Pancreas (tissue), 10 donors: ENCODE data around the gene MAP7D1. TPM values are rescaled to one million over a fixed set of nuclear protein-coding genes. Genes with fewer than 3 reads are reported as not detected.

ENCODE experiments used
- ATAC-seq, 4 donors: fragments of 200-7000 bp; cut with Tn5 transposase; one replicate each; pipeline versions ENCODE4 v1.8.0 to v1.9.1; 2020; ENCODE audit warnings: mild to moderate bottlenecking in 4 of 4, moderate library complexity in 4 of 4
- DNase-seq, 6 donors: peaks; one replicate each; pipeline ENCODE4 v3.0.0-alpha.2; 2020
- FAIRE-seq: peaks from 2 replicates; lab custom pipeline; 2012; peaks lifted over from hg19 to GRCh38; lab: Jason Lieb, UNC
- H3K27ac ChIP-seq, 4 donors: fragments of 200-600 bp; sonication (generic); 1 replicate in 3 of 4; 2 replicates in 1 of 4; pipeline versions ENCODE4 v1.5.0 to v1.8.0; 2020
- H3K27me3 ChIP-seq, 4 donors: fragments of 200-600 bp; one replicate each; pipeline ENCODE4 v1.8.0; 2021
- H3K36me3 ChIP-seq, 3 donors: fragments of 200-600 bp; sonication (generic) in 1 of 3; one replicate each; pipeline versions ENCODE4 v1.5.0 to v1.8.0; 2020 to 2021
- H3K4me1 ChIP-seq, 3 donors: fragments of 200-600 bp; one replicate each; pipeline ENCODE4 v1.8.0; 2021
- H3K4me3 ChIP-seq, 4 donors: fragments of 200-600 bp; sonication (generic) in 2 of 4; one replicate each; pipeline versions ENCODE4 v1.5.0 to v1.8.0; 2020 to 2021
- H3K9me3 ChIP-seq, 4 donors: fragments of 200-600 bp; one replicate each; pipeline ENCODE4 v1.8.0; 2021
- CTCF ChIP-seq, 4 donors: fragments of 200-600 bp; sonication (generic) in 3 of 4; IDR thresholded peaks; one replicate each; pipeline versions ENCODE4 v1.5.0 to v1.8.0; 2021; ENCODE audit warnings: antibody characterized with exemption in 4 of 4
- WGBS, 2 donors: extraction: QIAGEN DNeasy Blood & Tissue Kit; methylation state at CpG; one replicate each; pipeline ENCODE4 v1.1.7; 2013; 5-methylcytosine and 5-hydroxymethylcytosine counted together
- intact Hi-C, 3 donors: fragments of 100-400 bp; cut with DNase I; formaldehyde crosslinking; loops; one replicate each; pipeline versions ENCODE4 v1.11.1 to v1.14.2; 2022
- polyA plus RNA-seq, 2 donors: library from polyadenylated mRNA; stranded (reverse); fragments of 200-250 nt; gene quantifications; one replicate each; pipeline ENCODE4 v1.2.3, GENCODE V29; 2013
- total RNA-seq, 6 donors: library from RNA; stranded (reverse); fragmentation: NEBNext Ultra II Directional in 4 of 6; extraction: Animal tissue kit (Norgen Biotek cat#: 25700) in 4 of 6; gene quantifications; one replicate each; pipeline versions ENCODE4 v1.2.1 to v1.2.4, GENCODE V29; 2021 to 2023
- donor health status: healthy with polysubstance abuse.
- donor health status: DM: no; HTN: no; CAD: no; lungs with moderate emphysema.
- donor health status: DM: no; HTN: no; CAD: no.
- donor health status: control.
- donor health status: control.
- donor health status: Bipolar disorder and iron deficiency.
- donor health status: DM: yes; HTN: yes; CAD: no.
- donor health status: DM: no; HTN: no; CAD: no.
- donor health status: DM: no; HTN: no; CAD: no.
- donor health status: DM: yes; HTN: yes; CAD: no.

The MAP7D1 gene
- total and polyA plus RNA-seq, 8 donors = 12.5 to 39.3 (median 22.3) TPM

- Histone ChIP-seq H3K4me3 (no peak overlapping the region), H3K27me3 (no peaks in the 10 kb centered on the region), H3K4me1 (peaks cover 0 to 3% (median 0%) of the 10 kb centered on the region in 3 donors), H3K36me3 (peaks cover 0 to 10% (median 0%) of the 10 kb centered on the region in 3 donors), H3K9me3 (no peaks in the 10 kb centered on the region), H3K27ac (no peak overlapping the region)
- DNase-seq (no peak), FAIRE-seq (no peak), ATAC-seq (no peak)
- no peak for TF ChIP-seq CTCF (IDR thresholded peaks at IDR 0.05)
- WGBS, 2 donors = 72 to 84% methylated on average over 3 of the region's 3 CpGs
- intact Hi-C loops = no loop called here
These were observed 23.9 kb upstream of the MAP7D1 start for GRCh38 chr1:36132029-36132428.

GRCh38 chr1:36133484-36133883, 22.5 kb upstream of the MAP7D1 start:
- H3K4me1 ChIP-seq = peaks cover 0 to 3% (median 0%) of the 10 kb centered on the region in 3 donors
- ATAC-seq = peak; percentile 92 to 96 (median 93)
- peaks cover 0 to 18% (median 4%) of the 10 kb centered on the region in 3 donors for H3K36me3 ChIP-seq
- FAIRE-seq = no peak
- DNase-seq = peak; percentile 77 to 95 (median 88)
- WGBS, 2 donors = 27 to 33% methylated on average over 3 of the region's 3 CpGs
- no peak overlapping the region for H3K4me3 ChIP-seq
- no peaks in the 10 kb centered on the region for H3K9me3 ChIP-seq
- H3K27me3 ChIP-seq = no peaks in the 10 kb centered on the region
- H3K27ac ChIP-seq = peak overlapping the region in 2 of 4 donors; percentile 33 to 53
- TF ChIP-seq CTCF (IDR thresholded peaks at IDR 0.05) = no peak
- intact Hi-C loops = no loop called here

GRCh38 chr1:36134031-36134430, 21.9 kb upstream of the MAP7D1 start:
- Histone ChIP-seq H3K36me3 (peaks cover 0 to 18% (median 4%) of the 10 kb centered on the region in 3 donors), H3K4me3 (no peak overlapping the region), H3K4me1 (peaks cover 0 to 3% (median 0%) of the 10 kb centered on the region in 3 donors), H3K9me3 (no peaks in the 10 kb centered on the region), H3K27me3 (no peaks in the 10 kb centered on the region), H3K27ac (peak overlapping the region in 3 of 4 donors; percentile 5 to 53 (median 33))
- no peak for TF ChIP-seq CTCF (IDR thresholded peaks at IDR 0.05)
- ATAC-seq (peak in 1 of 4 donors; percentile 2), DNase-seq (no peak), FAIRE-seq (no peak)
- 43 to 56% methylated on average over 6 of the region's 6 CpGs for WGBS, 2 donors
- intact Hi-C loops = no loop called here

GRCh38 chr1:36134505-36135329, 21.2 kb upstream of the MAP7D1 start:
- FAIRE-seq (no peak), DNase-seq (peak in 1 of 6 donors; percentile 53), ATAC-seq (peak; percentile 49 to 66 (median 62))
- peak in 3 of 4 donors; percentile 45 to 49 (median 47) for TF ChIP-seq CTCF (IDR thresholded peaks at IDR 0.05)
- H3K9me3 ChIP-seq = no peaks in the 10 kb centered on the region
- peaks cover 0 to 23% (median 4%) of the 10 kb centered on the region in 3 donors for H3K36me3 ChIP-seq
- no peaks in the 10 kb centered on the region for H3K27me3 ChIP-seq
- H3K4me3 ChIP-seq = no peak overlapping the region
- 63 to 66% methylated on average over 7 of the region's 7 CpGs for WGBS, 2 donors
- H3K27ac ChIP-seq = peak overlapping the region in 3 of 4 donors; percentile 5 to 53 (median 21)
- intact Hi-C loops = no loop called here
- peaks cover 0 to 4% (median 3%) of the 10 kb centered on the region in 3 donors for H3K4me1 ChIP-seq

GRCh38 chr1:36135330-36135667, 20.7 kb upstream of the MAP7D1 start:
- WGBS, 2 donors = 55 to 64% methylated on average over 6 of the region's 6 CpGs
- intact Hi-C loops = no loop called here
- DNase-seq (no peak), ATAC-seq (no peak), FAIRE-seq (no peak)
- Histone ChIP-seq H3K9me3 (no peaks in the 10 kb centered on the region), H3K4me3 (no peak overlapping the region), H3K27me3 (no peaks in the 10 kb centered on the region), H3K27ac (peak overlapping the region in 2 of 4 donors; percentile 21 to 53), H3K4me1 (peaks cover 0 to 6% (median 3%) of the 10 kb centered on the region in 3 donors), H3K36me3 (peaks cover 0 to 23% (median 4%) of the 10 kb centered on the region in 3 donors)
- TF ChIP-seq CTCF (IDR thresholded peaks at IDR 0.05) = no peak
